ENCODE data around the gene PGRMC2. TPM values are rescaled to one million over a fixed set of nuclear protein-coding genes. Genes with fewer than 3 reads are reported as not detected.

The PGRMC2 gene
- total RNA-seq, 1 donor from 2014 or later = 60.9 TPM

GRCh38 chr4:128225148-128225547 is 62.5 kb downstream of the PGRMC2 start:
- ATAC-seq (no peak), DNase-seq (ENCODE audit: low spot score) (no peak)

- ATAC-seq (no peak), DNase-seq (ENCODE audit: low spot score) (no peak)
Measured at GRCh38 chr4:128221586-128221985, 66.0 kb downstream of the PGRMC2 start.

- DNase-seq (ENCODE audit: low spot score) (no peak), ATAC-seq (peak; percentile 80)
Measured at GRCh38 chr4:128220286-128221235, 67.1 kb downstream of the PGRMC2 start.

Other genes starting within 250 kb of the PGRMC2 start
- gene LARP1B, start 226.5 kb downstream of the PGRMC2 start, total RNA-seq = 34.6 TPM